ENCODE results near the gene STX16.

Gene STX16

DNA sequence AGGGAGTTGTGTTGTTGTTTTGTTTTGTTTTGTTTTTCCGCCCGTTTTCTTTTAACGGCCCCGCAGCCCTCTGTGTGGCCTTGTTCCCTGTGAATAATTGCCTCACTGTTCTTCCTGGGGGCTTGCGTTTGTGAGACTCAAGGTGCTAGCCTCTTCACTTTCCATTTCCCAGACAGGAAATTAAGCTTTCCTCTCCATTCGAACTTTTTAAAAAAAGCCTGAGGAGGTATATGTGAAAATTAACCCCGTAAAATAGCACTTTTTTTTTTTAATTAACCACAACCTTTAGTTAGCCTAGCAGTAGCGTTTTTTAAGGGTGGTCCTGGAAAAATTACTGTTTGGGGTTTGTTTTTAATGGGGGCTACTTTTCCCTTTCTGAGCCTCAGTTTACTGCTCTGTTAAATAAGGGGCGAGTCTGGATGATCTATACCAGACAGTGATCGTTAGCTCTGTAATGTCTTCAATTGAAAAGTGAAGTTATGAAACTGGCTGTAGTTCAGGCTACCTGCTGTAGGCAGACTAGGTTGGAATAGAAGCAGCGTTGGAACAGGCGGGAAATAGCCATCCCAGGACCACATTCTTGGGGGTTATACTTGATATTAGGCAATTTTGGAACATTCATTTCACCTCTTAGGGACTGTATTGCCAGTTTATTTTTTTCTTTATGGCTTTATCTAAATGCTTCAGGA is 1.7 kb downstream of the STX16 start:
- no peak for DNase-seq (ENCODE audit: low read depth)

DNA sequence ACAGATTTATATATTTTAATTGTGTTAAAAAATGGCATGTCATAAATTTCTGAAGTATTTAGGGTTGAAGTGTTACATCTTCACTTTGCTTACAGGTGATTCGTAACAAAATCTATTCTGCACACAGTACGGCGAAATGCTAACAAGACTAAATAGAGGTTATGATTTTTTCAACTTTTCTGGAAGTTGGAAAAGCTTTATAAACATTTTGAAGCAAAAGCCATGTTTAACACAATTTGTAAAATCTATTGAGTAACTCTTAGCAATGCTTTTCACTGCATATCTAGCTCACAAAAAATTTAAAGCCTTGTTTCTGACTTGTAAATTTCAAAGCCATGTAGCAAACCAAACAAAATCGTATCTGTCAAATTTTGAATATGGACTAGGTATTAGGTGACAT is 3.3 kb downstream of the STX16 start:
- no peak for DNase-seq (ENCODE audit: low read depth)

DNA sequence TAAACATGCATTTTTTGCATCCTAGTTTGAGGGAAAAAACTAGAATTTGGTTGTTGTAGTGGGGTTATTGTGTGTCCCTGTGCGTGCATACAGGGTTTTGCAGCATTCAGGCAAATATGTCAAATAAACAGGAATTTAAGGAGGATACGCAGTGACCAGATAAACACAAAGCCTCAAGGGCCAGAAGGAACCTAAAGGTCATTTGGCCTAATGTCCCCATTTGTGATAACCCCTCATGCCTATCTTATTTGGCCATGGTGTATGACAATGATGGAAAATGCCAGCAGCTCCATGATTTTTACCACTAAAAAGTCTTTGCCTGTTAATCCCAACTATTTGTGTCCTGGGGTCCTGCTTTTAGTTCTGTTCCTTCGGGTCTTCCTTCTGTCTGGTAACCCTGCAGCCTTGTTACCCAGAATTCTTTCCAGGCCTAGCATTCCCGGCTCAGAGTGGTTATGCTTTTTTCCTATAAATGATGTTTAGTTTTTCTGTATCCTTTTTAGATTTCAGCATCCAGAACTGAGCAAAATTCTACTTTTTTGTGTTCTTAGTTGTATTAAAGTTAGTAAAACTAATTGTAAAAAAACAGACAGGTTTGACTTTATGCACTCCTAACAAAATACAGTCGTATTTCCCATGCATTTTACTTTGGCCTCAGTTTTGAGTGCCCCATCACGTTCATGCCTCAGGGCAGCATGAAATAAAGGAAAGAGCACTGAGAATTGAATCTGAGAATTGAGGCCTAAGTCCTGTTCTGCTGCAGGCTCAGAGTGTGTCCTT is 4.4 kb downstream of the STX16 start:
- no peak for DNase-seq (ENCODE audit: low read depth)

DNA sequence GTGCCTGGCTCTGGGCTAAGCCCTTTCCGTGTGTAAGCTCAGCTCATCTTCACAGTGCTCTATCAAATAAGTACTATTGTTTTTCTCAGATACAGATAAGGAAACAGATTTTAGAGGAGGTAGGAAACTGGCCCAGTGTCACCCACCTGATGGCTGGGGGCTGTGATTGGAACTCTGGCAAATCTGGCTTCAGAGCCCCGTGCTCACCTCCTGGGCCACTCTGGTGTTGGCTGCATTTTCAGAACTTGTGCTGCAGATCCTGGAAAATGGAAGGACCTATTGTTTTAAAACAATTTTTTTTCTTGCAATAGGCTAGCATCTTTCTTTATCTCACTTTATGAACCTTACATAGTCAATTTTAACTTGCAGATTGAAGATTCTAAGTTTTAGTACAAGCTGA is 5.7 kb downstream of the STX16 start:
- no peak for DNase-seq (ENCODE audit: low read depth)

DNA sequence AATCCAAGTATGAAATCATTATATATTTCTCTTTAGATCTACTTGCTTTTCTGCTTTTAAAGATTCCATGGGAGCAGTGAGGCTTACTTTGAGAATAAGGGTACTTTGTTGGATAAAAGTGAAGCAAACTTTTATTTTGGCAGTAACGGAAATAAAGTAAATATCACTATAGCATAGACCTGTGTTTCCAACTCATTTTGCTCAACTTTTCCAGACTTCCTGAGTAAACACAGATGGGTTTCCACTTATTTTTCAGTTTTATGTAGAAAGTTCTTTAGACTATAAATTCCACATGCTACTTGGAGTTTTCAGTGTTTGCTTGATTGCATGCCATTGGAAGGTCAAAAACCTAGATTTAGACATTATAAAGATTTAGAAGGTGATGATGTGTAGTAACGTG is 6.2 kb downstream of the STX16 start:
- DNase-seq (ENCODE audit: low read depth), result no peak

DNA sequence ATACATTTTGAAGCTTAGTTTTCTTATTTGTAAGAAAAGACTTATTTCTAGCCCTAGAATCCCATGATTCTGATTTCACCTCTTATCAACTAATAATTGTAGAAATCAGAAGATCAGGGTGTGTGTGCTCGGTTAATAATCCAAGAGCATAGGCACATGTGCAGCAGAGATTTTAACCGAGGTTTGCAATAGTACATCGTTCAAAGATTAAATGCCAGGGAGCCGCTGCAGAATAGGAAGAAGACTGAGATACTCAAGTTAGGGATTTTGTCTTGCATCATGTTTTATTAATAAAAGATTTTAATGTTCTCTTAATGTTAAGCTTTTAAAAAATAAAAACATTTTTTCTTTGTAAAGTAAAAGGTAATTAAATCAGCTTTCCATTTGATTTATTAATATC is 6.9 kb downstream of the STX16 start:
- DNase-seq (ENCODE audit: low read depth), result no peak

DNA sequence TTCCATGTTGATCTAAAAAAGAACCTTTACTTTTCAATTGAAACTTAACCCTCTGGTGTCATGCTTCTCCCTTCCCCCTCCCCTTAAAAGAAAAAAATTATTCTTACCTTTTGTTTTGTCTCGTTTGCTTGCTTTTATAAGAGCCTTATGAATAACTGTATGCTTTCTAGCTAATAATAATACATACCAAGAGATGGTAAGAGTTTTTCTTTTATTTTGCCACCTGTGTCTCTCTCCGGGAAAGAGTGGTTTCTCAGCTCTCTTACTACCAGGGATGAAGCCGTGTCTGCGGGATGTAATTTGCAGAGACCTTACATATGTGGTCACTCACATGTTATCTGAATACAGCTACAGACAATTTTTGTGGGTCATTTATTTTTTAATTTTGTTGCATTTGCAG is 7.7 kb downstream of the STX16 start:
- DNase-seq (ENCODE audit: low read depth), result no peak

DNA sequence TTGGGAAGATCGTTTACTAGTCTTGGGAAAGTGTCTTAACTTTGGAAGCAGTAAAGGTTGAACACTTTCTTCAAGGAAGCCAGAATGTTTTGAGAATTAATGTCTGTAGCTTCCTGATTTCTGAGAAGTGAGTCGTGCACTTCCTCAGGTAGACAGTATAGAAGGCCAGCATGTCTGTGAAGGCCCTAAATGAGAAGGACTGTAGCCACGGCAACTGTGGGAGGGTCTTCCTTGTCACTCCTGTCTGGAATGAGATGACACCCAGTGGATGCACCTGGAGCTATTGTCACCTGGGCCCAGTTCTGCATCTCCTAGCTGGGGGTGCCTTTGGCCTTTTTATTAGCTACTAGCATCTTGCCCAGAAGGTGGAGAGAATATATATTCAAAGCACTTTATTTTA is 8.8 kb downstream of the STX16 start:
- DNase-seq (ENCODE audit: low read depth), result no peak

DNA sequence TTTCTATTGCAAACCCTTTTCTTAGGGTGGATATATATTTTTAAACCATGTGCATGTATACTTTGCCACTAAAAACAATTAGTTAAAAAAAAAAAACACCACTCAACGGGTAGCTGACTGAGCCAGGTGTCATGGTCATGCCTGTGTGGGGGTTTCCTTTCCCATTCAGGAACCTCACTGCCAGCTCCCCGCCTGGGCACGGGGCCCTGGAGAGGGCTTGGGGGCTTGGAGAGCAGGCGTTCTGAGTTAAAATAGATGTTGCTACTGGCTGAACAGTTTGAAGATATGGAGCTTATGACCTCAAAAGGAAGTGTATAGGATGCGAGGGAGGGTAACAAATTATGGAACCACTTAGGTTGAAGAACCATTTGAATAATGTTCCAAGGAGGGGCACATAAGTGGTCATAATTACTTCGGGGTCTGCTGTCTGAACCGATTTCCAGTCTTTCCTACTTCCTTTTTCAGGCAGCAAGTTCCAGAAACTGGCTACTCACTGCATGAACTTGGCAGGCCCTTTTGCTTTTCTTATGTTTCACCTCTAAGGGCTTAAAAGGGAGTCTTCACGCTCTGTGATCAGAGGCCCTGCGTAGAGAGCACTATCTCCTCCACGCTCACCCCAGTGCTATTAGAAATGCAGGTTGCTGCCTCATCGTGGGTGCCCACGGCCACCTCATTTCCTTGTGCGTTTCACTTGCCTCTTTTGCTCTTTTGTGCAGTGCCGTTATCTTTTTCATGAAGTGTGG is 9.9 kb downstream of the STX16 start:
- no peak for DNase-seq (ENCODE audit: low read depth)

DNA sequence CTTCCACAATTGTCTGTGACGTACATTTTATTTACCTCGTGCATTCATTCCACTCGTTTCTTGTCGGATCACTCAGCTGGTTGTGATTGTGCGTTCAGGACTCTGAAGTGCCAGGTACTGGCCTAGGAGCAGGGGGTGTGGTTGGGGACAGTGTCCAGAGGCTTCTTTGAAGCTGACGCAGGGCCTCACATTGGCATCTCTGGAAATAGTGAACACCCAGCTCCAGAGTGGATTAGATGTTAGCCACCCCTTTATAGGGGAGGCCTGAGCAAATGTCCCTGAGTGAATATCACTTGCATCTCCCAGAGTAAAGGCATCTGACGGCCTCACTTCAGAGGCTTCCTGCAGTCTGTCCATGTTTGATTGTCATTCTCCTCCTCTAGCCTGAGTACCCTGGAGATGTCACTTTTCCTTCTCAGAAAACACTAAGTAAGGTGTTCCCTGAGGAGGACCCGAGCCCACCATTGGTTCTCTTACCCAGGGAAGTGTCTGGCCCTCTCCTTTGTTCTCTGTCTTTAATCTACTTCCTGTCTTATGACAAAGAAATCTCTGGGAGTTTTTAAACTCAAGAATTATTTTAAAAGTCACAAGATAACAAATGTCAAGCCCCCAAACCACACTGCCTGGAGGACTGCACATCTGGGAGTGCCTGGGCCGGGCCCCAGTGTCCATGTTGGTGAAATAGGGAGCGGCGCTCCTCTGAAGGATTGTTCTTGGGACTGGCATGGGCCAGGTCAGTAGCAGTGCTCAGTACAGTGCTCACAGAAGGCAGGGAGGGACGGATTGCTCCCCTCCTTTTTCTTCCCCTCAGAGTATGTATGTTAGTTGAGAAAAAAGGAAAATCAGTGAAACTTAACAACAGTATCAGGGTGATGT is 10.8 kb downstream of the STX16 start:
- no peak for DNase-seq (ENCODE audit: low read depth)

DNA sequence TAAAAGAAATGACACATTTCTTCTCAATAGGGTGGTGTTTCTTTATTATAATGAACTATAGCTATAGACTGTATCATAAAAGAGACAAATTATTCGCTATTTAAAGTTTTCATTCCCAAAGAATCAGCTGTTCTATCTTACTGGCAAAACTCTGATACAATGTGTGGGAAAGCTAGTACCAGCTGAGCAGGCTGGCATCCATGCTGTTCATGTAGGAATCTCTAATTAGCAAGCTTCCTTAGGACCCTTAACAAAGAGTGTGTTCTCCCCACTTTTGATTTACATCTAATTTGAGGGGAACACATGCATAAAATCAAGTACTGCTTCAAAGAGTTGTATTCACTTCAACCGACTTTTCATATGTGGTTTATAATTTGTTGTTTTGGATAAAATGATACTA is 13.2 kb downstream of the STX16 start:
- DNase-seq (ENCODE audit: low read depth), result no peak

DNA sequence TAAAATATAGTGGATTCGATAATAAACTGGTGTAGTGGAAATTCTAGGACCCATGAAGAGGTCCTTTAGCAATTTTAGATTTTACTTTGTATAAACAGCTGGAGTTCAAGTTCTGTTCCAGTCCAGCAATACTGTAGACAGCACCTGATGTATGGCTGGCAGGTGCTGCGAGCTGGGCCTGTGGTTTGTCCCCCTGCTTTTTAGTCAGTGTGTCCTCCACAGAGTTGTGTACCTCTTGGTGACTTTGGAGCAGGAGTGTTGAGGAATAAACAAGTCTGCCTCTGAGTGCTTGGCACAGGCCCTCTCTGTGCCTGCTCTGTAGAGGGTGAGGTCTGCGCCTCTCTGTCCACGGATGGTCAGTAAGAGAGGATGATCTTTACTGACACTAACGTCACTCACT is 13.8 kb downstream of the STX16 start:
- DNase-seq (ENCODE audit: low read depth), result no peak

DNA sequence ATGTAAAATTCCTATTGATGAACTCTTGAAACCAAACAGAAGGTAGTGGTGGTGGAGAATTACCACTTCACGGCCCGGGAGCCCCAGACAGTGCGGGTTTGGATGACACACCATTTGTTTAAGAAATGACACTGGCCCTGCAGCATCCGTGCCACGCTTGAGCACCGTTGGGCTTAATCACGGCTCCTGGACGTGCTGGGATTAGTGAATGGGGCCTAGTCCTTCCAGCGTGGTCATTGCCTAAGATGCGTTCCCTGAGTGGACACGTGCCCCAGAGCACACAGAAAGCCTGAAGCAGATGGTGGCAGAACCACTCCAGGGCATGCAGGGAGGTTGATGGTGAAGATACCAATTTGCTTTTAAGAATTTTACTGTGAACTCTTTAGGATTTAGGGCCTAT is 14.5 kb downstream of the STX16 start:
- DNase-seq (ENCODE audit: low read depth), result no peak

DNA sequence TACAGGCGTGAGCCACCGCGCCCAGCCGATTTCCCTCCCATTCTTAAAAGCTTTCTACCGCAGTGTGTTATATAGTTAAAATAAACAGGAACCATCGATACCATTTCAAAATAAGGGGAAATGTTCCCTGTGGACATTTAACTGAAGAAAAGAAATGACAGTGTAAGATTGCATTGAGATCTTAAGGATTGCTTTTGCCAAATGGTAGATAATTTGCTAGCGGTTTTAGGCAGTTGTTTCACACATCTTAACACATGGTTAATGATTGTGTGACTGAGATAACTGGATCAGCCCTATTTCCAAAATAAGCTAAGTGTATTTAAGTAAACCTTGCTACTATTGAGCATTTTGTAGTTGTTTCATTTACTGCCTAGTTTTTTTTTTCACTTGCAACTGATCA is 15.6 kb downstream of the STX16 start:
- no peak for DNase-seq (ENCODE audit: low read depth)

DNA sequence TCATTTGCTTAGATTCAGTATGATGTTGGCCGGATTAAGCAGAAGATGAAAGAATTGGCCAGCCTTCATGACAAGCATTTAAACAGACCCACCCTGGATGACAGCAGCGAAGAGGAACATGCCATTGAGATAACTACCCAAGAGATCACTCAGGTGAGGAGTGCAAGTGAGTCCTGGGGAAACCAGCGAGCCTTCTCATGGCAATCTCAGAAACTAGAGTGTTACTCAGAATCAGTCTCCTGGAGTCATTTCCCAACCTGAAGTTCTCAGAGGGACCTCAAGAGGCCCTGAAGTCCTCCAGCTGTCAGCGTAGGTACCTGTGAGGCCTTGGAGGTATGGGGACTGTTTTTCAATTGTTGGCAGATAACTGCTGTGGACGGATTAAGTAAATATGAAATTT is 16.9 kb downstream of the STX16 start:
- DNase-seq (ENCODE audit: low read depth), result no peak

DNA sequence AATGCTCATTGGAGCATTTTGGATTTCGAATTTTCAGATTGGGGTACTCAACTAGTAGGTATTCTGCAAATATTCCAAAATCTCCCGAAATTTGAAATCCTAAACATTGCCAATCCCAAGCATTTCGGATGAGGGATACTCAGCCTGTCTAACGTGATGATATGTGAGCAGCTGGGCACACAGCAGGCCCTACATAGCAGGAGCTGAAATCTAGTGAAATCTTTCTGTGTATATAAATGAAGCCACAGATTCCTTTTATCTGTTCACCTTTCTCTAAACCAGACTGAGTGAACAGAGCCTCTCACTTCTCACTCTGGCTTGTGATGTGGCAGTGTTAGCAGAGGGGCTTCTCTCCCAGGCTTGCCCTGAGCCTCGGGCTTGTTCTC is 17.8 kb downstream of the STX16 start:
- no peak for DNase-seq (ENCODE audit: low read depth)

DNA sequence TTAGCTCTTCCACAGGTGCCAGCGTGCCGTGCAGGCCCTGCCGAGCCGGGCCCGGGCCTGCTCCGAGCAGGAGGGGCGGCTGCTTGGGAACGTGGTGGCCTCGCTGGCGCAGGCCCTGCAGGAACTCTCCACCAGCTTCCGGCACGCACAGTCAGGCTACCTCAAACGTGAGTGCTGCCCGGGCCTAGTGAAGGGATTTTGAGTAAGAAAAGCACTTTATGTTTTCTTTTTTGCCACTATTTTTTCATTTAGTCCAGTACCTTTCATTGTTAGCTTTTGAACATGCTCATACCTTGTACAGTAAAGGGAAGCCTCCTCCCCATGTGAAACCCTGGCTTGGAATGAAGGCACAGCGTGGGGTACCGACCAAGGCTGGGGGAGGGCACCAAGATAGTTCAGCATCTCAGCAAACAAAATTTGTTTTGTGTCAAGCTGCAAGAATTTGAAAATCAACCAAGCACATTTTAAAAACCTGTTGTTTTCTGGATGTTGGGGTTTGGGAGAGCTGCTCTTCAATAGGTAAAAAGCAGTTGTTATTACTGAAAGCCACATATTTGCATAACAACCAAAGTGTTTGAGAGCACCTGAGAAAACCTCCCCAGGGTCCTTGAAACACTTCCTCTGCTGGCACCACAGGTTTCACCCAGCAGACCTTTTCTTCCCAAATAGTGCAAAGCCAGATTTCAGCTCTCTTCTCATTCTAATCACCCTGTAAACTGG is 18.4 kb downstream of the STX16 start:
- DNase-seq (ENCODE audit: low read depth), result no peak

DNA sequence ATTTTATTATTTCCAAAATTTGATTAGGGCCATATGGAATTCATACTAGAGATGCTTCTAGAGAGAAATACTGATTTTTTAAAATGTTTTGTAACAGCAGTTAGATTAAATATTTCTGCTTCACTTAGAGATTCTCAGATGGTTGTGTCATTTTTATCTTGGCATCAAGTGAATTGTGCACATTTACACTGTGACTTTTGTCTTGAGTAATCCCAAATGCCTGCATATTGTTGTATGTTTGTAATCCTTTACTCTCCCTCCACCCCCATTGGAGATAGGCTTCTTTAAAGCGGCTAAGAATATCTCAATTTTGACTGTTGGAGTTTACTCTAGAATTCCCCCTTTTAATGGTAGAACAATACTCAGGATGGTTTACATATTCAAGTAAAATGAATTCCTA is 19.0 kb downstream of the STX16 start:
- no peak for DNase-seq (ENCODE audit: low read depth)

DNA sequence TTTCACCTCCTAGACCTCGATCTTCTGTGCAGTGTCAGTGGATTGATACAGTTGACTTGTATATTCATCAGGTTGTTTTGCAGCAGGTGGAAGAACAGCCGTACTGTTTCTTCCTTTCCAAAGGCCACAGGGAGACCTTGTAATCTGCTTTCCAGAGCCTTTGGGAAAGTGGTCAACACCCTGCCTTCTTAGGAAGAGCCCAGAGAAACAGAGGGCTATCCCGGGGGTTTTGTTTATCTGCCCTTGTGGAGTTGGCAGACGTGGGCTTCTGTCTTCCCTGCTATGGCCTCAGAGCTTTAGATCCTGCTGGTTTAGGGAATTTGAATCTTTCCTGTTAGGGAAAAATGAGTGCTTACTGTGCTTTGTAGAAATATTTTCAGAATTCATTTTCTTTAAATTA is 19.6 kb downstream of the STX16 start:
- no peak for DNase-seq (ENCODE audit: low read depth)

DNA sequence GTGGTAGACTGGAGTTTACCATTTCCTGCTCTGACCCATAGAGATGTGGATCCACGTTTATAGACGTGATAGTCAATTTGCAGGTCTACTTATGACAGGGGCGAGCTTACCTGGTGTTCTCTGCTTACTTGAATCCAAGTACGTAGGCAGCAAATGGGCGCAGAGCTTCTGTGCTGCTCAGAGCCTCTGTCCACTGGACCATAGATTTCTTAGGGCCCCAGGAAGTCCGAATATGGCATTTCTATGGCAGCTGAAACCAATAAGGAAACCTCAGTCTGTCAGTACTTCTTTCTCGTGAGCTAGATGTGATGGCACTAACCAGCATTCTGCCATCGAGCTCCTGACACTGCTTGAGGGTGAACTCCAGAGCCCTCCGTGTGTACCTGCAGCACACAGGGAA is 22.0 kb downstream of the STX16 start:
- DNase-seq (ENCODE audit: low read depth), result no peak

DNA sequence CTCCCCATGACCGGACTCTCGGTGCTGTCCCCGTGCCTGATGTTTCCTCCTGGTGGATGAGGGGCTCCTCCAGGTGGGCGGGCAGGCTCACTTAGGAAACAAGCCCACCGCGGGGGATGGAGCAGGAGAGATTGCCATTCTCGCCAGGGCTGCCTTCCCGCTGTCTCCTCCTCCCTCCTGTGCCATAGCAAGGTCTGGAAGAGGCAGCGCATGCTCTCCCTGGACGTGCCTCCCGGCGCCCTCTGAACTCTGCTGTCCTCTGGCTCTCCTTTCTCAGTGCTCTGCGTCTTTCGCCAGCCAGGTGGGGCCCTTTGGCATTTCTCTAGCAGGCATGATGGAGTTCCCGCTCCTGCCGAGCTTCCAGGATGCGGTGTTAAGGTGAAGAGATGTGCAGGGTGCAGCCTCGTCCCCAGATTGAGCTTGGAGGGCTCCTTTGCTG is 24.1 kb downstream of the STX16 start:
- DNase-seq (ENCODE audit: low read depth), result no peak

DNA sequence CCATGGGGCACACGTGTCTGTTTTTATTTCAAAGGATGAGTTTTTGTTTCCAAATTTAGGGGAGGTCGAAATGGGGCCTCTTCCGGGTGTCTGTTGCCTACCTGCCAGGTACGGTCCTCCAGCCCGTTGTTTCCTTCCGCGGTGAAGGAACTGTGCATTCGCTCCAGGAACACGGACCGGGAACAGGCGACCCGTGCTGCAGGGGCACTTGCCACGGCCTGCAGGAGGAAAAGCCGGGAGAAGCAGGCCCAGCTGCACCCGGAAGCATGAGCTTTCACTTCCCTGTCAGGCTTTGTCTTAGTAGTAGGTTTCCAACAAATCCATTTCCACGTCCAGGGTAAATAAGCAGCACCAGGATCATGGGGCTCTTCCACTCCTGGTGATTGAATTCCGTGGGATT is 24.6 kb downstream of the STX16 start:
- no peak for DNase-seq (ENCODE audit: low read depth)

Data from non-pigmented ciliary epithelial cell (primary cell).